ENCODE results near the gene LANCL3.
"Not testable (repeated sequence)": the region's sequence is repeated elsewhere in the genome, so short reads cannot be mapped to it uniquely, and the experiment has no call there.

Gene LANCL3

GRCh38 chrX:37627602-37628001, 56.1 kb downstream of the LANCL3 start:
- DNase-seq = no peak

- no peak for DNase-seq
Measured at GRCh38 chrX:37638047-37638446, 66.6 kb downstream of the LANCL3 start.

- no peak for DNase-seq
Measured at GRCh38 chrX:37640142-37640541, 68.7 kb downstream of the LANCL3 start.

DNA sequence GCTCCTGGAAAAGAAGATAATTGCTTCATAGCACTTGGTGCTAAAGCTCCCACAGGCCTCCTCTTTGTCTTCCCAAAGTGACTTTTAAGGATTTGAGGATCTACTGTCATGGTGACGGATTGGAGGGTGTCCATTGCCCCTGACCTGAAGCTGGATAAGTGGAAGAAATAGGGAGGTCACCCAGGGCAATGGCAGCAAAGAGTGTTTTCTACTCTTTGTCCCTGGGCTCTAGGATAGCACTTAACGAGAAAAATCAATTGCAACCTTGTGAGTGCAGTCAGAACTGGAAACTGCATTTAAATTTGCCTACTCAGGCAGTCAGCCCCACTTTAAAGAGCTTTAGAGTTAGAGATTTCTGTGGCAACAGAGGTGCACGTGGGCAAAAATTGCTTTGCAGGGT, 70.4 kb downstream of the LANCL3 start:
- DNase-seq = no peak

- DNase-seq = no peak
Measured at GRCh38 chrX:37644381-37645305, 73.2 kb downstream of the LANCL3 start.

DNA sequence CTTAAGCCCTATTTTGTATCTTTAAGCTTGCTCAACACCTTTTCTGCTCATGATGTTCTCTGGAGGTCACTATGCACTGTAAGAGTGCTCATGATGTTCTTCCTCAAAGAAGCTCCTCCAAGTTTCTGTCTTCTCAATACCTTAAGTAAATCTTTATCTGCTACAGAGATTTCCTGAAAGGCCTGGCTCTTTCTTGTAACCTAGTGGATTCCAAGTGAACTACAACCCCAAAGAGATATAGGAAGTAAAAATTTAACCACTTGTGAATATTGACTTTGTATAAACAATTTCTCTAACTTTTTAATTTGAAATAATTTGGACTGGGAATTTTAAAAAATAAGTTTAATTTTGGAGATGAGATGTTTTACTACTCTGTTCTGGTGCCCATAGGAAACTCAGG, 74.8 kb downstream of the LANCL3 start:
- DNase-seq = no peak

DNA sequence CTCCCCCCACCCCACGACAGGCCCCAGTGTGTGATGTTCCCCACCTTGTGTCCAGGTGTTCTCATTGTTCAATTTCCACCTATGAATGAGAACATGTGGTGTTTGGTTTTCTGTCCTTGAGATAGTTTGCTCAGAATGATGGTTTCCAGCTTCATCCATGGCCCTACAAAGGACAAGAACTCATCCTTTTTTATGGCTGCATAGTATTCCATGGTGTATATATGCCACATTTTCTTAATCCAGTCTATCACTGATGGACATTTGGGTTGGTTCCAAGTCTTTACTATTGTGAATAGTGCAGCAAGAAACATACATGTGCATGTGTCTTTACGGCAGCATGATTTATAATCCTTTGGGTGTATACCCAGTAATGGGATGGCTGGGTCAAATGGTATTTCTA, 79.4 kb downstream of the LANCL3 start:
- DNase-seq = not testable (repeated sequence)

DNA sequence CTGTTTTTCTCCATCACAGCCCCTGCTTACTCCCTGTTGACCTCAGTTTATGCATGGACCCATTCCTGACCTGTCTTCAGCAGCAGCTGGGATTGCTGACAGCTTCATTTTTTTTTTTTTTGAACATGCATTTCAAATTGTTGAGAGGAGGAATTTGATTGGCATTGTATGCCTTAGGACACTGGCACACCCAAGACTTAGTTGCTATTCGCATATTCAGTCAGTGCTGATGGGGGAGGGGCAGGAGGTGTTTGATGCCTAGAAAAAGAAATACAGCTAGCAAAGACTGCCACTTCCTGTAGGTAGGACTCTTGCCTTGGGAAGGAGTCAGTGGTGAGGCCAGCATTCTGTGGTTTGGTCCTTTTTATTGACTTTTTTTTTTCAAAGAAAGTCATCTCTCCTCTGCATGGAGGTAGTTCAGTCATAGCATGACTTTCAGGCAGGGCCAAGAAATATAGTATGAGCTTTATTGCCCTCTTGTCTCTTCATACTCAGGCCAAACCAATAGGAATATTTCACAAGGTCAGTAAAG, 80.5 kb downstream of the LANCL3 start:
- no peak for DNase-seq

DNA sequence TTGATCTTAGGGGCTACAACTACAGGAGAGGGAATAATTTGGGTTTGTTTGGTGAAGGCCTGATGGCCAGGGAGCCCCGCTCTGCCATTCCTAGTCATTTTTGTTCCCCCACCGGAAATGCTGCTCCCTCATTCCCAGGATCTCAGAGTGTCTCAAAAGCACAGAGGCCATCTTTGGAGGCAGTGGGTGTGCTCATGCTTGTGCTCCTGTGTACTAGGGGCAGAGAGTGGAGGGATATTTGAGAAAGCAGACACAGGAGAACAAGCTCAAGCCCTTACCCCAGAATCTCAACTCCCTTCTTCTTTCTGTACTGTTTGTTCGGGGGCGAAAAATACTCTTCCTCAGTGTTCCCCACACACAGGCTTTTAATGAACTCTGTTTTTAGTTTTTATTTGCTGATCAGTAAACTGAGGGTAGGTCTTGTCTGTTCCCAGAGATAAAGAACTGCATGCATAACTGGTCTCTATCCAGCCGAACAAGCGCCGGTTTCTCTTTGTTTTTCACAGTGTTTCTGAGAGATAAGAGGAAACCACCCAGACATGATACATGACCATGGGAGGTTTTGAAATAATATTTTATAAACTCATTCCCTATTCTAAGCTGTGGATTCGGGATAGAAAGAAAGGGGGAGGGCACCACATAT, 81.2 kb downstream of the LANCL3 start:
- DNase-seq = no peak

DNA sequence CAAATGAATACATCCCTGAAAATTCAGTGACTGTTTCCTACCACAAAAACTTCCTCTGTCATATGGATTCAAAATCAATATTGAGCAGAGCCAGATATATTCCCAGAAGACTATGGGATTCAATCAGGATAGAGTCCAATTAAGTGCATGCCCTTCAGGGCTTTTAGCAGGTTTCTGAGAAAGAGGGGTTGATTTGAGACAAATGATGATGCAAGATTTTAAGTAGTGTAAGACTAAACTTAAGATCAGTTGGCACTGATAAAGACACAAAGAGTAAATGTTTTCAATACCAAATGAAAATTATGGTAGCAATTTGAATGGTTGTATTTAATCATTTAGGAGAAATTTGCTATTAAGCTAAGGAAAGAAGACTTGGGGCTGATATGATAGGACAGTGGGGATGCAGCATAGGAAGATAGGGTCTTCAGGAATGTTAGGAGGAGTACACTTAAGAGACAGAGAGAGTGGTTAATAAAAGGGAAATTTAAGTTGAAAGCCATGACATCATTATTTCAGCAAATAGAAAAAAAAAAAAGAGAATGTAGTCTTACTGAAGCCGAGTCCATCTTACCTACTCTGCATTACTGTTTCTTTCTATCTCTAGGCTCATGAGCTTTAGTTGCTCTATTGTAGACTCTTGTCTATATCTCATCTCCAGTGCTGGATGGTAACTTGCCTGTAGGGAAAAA, 82.1 kb downstream of the LANCL3 start:
- DNase-seq = no peak

DNA sequence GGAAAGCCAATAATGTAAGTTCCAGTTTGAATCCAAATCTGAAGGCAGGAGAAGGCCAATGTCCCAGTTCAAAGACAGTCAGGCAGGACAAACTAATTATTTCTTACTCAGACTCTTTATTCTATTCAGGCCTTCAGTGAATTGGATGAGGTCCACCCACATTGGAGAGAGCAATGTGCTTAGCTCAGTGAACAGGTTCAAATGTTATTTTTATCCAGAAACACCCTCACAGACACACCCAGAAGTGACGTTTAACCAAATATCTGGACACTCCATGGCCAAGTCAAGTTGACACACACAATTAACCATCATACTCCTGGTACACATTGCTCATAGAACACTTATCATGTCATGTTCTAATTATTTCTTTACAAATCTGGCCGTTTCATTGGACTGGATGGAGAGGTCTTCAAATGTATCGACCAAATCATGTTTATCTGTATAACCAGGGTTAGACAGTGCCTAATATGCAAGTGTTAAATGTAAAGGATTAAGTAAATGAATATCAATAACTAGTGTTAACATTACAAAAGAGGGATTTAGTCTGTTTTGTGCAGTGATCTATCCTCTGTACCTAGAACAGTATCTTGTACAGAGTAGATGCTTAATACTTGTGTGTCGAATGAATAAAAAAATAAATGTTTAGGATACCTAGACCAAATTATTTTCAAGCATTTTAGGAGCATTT, 87.0 kb downstream of the LANCL3 start:
- no peak for DNase-seq

DNA sequence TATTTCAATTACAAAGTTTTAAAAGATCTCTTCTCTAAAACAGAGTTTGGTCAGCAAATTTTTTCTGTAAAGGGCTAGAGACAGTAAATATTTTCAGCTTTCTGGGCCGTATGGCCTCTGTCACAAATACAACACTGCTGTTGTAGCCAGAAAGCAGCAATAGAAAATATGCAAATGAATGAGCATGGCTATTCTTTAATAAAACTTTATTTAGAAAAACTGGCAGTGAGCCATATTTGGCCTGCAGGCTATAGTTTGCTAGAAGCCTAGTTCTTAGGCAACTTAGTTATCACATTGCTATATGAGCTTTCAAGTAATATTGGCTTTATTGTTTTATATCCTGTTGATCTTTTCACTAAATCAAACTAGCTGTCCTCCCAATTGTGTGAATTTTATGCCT, 87.6 kb downstream of the LANCL3 start:
- DNase-seq = no peak

- DNase-seq = no peak
Measured at GRCh38 chrX:37662181-37662580, 90.7 kb downstream of the LANCL3 start.

DNA sequence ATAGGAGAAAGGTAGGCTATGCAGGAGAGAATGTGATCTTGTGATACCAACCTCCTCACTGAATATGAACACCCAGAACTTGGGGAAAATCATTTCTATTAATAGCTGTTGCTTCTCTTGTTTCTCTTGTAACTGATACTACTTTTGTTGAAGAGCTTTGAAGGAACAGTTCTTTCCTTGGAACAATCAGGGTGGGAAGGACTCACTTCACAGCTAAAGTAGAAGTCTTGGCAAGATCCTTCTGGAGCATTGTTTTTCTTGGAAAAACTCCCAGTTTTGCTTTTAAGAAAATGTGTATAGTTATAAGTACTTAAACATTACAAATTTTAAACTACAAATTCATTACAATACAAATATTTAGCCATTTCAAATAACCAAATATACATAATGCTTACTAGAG, 95.1 kb downstream of the LANCL3 start:
- DNase-seq = no peak

- no peak for DNase-seq
Measured at GRCh38 chrX:37667141-37667540, 95.7 kb downstream of the LANCL3 start.

DNA sequence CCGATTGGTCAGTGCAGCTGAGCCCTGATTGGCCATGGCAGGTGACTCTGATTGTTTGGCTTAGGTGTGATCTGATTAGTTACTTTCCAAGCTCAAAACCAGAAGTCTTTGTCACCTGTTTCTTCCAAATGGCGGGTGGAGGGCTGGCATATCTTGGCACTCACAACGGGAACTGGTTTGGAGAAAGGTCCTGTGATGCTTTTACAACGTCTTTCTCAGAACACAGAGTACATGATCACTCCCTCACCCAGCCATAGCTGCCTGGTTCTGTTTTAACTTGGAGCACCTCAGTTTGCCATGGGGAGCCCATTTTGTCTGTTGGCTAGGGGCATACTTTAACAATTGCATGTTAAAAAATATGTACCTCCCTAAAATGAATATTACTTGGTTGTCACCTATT, 101.1 kb downstream of the LANCL3 start:
- no peak for DNase-seq

DNA sequence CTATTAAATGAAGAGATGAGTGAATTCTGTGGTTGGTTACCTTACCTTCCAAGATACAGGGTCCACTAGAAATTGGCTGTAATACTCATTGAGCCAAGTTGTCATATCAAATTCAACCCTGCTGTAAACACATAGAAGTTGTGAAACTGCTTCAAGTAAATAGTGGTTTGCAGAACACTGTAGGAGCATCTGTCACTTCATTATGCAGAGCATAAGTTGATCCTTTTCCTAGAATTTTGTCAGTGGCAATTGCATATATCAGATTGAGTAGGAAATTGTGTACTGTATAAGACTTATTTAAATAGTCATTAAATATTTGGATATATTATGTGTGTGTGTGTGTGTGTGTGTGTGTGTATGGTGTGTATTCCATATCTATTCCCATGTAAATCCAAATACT, 105.3 kb downstream of the LANCL3 start:
- DNase-seq = no peak

GRCh38 chrX:37677243-37677642, 105.8 kb downstream of the LANCL3 start:
- no peak for DNase-seq

DNA sequence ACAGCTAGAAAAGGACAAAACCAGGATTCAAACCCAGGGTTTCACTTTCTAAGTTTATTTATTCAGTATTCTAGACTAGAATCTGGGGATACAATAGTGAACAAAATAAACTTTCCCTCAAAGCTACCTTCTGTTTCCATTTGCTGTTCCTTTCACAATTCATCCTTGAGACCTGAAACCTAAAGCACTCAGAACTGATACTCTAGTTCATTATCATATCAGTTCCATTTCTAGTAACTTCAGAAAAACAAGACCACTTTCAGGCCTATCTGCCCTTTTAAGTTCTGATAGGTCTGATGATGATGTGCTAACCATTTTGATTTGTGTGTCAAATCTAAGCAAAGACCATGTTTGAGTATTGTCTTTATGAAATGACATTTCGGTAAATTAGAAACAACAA, 106.3 kb downstream of the LANCL3 start:
- DNase-seq = no peak

- no peak for DNase-seq
Measured at GRCh38 chrX:37678574-37678973, 107.1 kb downstream of the LANCL3 start.

DNA sequence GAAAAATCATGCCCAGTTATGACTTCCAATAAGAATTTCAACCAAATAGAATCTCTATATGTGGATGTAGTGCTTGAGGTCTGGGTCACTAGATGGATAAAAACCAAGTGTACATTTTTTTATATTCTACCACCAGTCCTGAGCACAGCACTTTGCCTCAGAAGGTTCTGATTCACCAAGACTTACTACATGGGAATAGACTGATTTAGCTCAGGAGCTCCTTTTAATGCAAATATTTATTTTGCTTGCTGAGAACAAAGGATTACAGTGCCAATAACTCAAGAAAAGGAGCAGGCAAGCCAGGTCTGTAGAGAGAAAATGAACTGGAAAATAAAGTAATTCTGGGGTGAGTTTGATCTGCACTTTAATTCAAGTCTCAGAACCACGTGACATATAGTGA, 107.8 kb downstream of the LANCL3 start:
- DNase-seq = no peak

- DNase-seq = no peak
Measured at GRCh38 chrX:37679888-37680287, 108.4 kb downstream of the LANCL3 start.

- no peak for DNase-seq
Measured at GRCh38 chrX:37684426-37684825, 113.0 kb downstream of the LANCL3 start.
